GM21528 (cell line): Measurements from ENCODE around the gene APOBEC4.

Experiments
- ATAC-seq: cut with Tn5 transposase; IDR thresholded peaks from one replicate; pipeline ENCODE4 v1.9.1; 2021; ENCODE audit warnings: mild to moderate bottlenecking, moderate library complexity; ENCODE audit not compliant: unreplicated experiment, low FRiP score

Gene APOBEC4

GRCh38 chr1:183675883-183676585 is 22.9 kb upstream of the APOBEC4 start:
- no peak for ATAC-seq

GRCh38 chr1:183675381-183675780 is 22.3 kb upstream of the APOBEC4 start:
- ATAC-seq: no peak

DNA sequence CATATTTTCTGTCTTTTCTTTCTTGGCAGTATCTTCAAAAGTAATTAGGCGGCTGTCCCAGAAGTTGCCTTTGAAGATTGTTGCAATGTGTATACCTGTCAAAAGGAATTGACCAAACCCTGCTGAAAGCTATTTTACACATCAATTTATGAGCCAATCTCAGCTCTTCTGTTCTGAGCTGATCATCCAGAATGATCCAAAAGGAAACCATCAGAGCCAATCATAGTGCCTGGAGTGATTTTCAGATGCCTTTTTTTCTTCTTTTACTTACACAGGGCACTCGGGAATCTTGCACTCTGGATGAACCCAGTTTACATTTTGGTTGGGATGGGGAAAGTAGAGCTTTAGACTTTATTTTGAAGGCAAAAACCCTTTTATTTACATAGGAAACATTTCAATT is 21.8 kb upstream of the APOBEC4 start:
- no peak for ATAC-seq

GRCh38 chr1:183674339-183674738 is 21.2 kb upstream of the APOBEC4 start:
- no peak for ATAC-seq

GRCh38 chr1:183673605-183674323 is 20.6 kb upstream of the APOBEC4 start:
- ATAC-seq: no peak

GRCh38 chr1:183670169-183670568 is 17.1 kb upstream of the APOBEC4 start:
- no peak for ATAC-seq

GRCh38 chr1:183656355-183656754 is 3.2 kb upstream of the APOBEC4 start:
- ATAC-seq: no peak

DNA sequence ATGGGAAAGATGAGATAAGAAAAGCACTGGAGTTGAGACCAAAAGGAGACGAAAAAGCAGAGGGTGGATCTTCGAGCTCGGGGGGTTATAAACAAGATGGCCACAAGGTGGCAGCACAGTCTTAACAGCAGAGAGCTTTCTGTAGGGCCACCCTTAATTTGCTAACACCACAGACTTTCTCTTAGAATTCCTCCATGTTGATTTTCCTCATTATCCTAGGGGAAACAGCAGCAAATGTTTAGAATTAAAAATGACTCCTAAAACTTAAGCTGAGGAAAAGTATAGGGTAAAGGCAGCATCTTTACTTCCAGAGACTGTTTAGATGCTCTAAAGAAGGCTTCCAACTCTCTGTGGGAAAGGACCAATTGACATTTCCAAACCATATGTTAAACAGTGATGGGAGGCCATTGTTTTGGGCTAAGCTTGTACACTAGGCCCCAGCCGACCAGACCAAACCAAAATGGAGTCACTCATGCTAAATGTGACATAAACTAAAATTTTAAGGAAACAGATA is 2.5 kb upstream of the APOBEC4 start:
- ATAC-seq: peak; percentile 75

DNA sequence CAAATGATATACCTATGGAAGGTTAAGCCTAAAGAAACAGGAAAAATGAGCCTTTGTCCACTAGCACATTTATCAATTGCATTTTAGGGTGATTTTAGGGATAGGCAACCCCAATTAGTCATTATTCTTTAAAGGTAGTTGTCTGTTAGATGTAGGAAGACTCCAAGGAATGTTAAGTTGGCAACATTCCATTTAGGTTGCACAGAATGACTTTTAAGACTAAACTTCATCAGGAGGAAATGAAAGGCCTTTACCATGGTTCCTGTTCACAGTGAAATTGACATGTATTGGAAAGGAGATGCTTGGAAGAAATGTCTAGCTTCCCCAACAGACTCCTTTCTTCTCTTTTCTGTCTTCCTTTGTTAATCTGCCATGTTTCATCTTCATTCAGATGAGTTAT is 1.6 kb upstream of the APOBEC4 start:
- no peak for ATAC-seq

- no peak for ATAC-seq
These were observed 848 bp upstream of the APOBEC4 start for GRCh38 chr1:183653876-183654451.

- no peak for ATAC-seq
These were observed 312 bp upstream of the APOBEC4 start for GRCh38 chr1:183653462-183653794.

- ATAC-seq: no peak
These were observed 1.0 kb downstream of the APOBEC4 start for GRCh38 chr1:183652107-183652506.

DNA sequence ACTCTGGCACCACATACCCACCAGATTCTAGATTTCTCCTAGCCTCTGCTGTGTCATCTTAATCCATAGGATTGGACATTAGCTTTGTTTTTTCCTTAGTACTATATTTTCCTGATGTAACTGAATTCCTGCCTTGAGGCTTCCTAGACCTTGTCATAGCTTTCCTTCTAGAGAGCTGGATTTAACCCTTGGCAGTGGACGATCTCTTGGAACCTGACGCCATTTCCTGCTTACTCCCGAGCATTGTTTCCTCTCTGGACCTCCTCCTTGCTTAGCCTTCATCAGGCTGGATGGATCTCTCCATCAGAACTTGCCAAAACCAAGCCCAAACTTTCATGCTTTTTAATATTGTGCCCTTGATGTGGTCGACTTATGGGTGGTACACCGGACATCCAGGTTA is 1.5 kb downstream of the APOBEC4 start:
- ATAC-seq: no peak

DNA sequence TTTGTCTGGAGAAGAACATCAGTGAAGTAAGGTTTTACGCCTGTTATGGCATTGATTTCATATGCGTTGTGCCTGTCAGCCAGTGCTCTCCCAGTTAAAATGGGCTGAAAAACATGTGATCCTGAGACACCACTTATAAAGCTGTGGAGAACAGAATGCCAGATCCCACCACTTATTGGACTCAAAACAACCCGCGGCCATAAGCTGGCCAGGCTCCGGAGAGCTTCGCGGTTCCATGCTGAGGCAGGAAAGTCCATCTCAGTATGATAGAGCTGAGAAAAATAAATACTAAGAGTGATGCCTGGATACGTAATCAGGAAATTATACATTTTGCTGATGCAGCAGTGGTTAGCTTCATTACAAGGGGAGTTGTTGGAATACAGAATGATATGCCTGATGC is 5.1 kb downstream of the APOBEC4 start:
- ATAC-seq: no peak

- ATAC-seq: no peak
These were observed 6.3 kb downstream of the APOBEC4 start for GRCh38 chr1:183646776-183647175.

- no peak for ATAC-seq
These were observed 7.6 kb downstream of the APOBEC4 start for GRCh38 chr1:183645531-183645930.

DNA sequence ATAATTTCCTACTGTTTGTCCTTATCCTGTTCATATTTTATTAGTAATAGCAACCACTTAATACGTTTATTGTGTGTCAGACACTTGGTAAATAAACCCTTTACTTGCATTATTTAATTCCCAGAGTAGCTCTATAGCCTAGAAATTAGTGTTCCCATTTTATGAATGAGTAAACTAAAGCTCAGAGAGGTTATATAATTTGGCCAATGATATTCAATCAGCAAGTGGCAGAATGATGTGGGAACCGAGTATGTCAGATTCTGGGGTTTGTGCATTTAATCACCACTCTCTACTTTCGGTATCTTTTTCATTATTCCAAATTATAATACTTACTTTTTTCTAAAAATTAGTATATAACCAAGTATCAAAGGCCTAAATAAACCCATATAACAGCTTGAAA is 10.9 kb downstream of the APOBEC4 start:
- ATAC-seq: no peak

DNA sequence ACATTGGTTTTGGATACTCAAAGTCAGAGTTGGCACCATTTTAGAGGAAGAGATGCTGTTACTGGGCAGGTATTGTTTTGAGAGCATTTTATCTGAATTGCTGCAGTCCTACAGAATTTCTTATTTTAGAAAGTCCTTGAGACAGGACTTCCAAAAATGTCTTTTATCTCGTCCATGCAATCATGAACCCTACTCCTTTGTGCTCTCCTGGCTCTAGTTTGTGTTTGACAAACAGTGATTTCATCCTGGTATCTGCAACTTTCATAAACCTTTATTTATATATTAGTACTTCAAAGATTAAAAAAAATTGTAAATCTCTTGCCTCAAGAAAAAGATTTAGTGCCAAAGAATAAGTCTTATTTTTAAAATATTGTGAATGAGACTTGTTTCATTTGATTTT is 12.9 kb downstream of the APOBEC4 start:
- no peak for ATAC-seq

DNA sequence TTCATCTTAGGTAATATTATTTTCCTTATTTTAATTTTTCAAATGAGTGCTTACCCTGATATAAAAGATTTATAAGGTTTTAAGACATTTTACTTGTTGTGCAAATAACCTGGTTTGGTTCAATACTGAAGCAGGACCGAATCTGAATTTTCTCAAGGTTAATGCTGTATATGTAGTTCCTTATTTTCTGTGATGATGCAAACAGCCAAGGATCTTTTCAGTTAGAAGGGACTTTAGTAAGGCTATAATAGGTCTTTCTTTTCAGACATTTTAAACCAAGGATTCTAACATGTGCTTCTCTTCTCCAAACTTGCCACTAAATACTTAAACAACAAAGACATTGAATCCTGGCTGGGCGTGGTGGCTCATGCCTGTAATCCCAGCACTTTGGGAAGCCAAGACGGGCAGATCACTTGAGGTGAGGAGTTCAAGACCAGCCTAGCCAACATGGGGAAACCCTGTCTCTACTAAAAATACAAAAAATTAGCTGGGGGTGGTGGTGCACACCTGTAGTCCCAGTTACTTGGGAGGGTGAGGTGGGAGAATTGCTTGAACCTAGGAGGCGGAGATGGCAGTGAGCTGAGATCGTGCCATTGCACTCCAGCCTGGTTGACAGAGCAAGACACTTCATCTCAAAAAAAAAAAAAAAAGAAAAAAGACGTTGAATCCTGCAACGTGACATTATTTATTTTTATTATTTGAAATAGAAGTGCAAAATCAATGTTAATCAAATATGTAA is 14.3 kb downstream of the APOBEC4 start:
- no peak for ATAC-seq

DNA sequence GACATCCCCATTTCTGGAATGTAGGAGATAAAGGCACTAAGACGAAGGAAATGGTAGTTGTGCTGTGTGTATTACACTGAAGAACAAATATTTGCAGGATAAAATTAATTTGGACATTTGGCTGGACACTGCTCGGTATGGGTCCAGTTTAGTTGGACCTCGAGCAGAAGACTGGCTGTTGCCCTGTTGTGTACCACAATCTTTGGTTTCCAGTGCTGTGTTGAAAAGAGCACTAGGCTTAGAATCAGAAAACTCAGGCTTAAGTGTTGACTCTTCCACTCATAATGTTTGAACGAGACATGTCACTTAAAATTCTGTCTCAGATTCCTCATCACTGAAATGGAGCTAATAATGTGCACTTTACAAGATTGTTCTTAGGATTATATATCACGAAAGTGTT is 16.3 kb downstream of the APOBEC4 start:
- no peak for ATAC-seq

DNA sequence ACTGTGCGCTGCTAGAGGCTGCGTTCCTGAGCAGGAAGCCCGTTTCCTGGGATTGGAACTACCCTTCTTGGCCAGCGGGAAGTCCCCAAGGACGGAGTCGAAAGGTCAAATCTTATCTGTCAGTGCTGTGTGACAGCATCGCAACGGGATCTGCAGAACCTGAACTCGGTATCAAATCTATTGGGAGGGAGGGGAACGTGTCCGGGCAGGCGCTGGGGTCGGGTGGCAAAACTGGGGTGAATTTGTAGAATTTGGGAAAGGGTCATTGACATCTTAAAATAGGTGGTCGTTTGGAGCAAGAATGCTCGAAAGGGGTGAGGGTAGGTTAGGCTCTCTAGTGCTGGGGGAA is 16.8 kb downstream of the APOBEC4 start:
- no peak for ATAC-seq
